UCSD-AML1 (cell line): Measurements from ENCODE around the gene SMOC1.

Experiments
- DNase-seq: peaks from one replicate; lab custom pipeline; 2025; ENCODE audit not compliant: unreplicated experiment; lab: John Stamatoyannopoulos, UW

SMOC1 gene

GRCh38 chr14:69979882-69980281 is 100.7 kb downstream of the SMOC1 start:
- no peak for DNase-seq

GRCh38 chr14:69980457-69981425 is 101.5 kb downstream of the SMOC1 start:
- no peak for DNase-seq

GRCh38 chr14:69982220-69982839 is 103.1 kb downstream of the SMOC1 start:
- no peak for DNase-seq

GRCh38 chr14:69982886-69983285 is 103.7 kb downstream of the SMOC1 start:
- DNase-seq = no peak

- DNase-seq = no peak
Observed at GRCh38 chr14:69983317-69983716, 104.1 kb downstream of the SMOC1 start.

GRCh38 chr14:69985463-69985862 is 106.2 kb downstream of the SMOC1 start:
- no peak for DNase-seq

- DNase-seq = no peak
Observed at GRCh38 chr14:69986336-69986735, 107.1 kb downstream of the SMOC1 start.

- DNase-seq = no peak
Observed at GRCh38 chr14:69987406-69988121, 108.3 kb downstream of the SMOC1 start.

GRCh38 chr14:69988979-69989378 is 109.8 kb downstream of the SMOC1 start:
- DNase-seq = no peak

- DNase-seq = no peak
Observed at GRCh38 chr14:69989622-69990021, 110.4 kb downstream of the SMOC1 start.

GRCh38 chr14:69990323-69990722 is 111.1 kb downstream of the SMOC1 start:
- no peak for DNase-seq

GRCh38 chr14:69991422-69991821 is 112.2 kb downstream of the SMOC1 start:
- DNase-seq = no peak

GRCh38 chr14:69992564-69992963 is 113.3 kb downstream of the SMOC1 start:
- no peak for DNase-seq

GRCh38 chr14:69993326-69993725 is 114.1 kb downstream of the SMOC1 start:
- no peak for DNase-seq

- DNase-seq = no peak
Observed at GRCh38 chr14:69994002-69994401, 114.8 kb downstream of the SMOC1 start.

- DNase-seq = no peak
Observed at GRCh38 chr14:69996216-69996615, 117.0 kb downstream of the SMOC1 start.

GRCh38 chr14:69997849-69998248 is 118.6 kb downstream of the SMOC1 start:
- DNase-seq = no peak

GRCh38 chr14:69999261-69999674 is 120.1 kb downstream of the SMOC1 start:
- no peak for DNase-seq

GRCh38 chr14:70000601-70001000 is 121.4 kb downstream of the SMOC1 start:
- no peak for DNase-seq

- DNase-seq = no peak
Observed at GRCh38 chr14:70002589-70003346, 123.6 kb downstream of the SMOC1 start.

GRCh38 chr14:70004791-70005190 is 125.6 kb downstream of the SMOC1 start:
- no peak for DNase-seq
